HG03575 (cell line): Measurements from ENCODE around the gene FOLR2.
"Not testable (repeated sequence)": the region's sequence is repeated elsewhere in the genome, so short reads cannot be mapped to it uniquely, and the experiment has no call there.

Experiments used
- ATAC-seq: cut with Tn5 transposase; IDR thresholded peaks from one replicate; pipeline ENCODE4 v1.9.1; 2021; ENCODE audit not compliant: unreplicated experiment, insufficient number of reproducible peaks, low FRiP score; ENCODE audit errors: extremely low read depth

FOLR2 gene

GRCh38 chr11:72216638-72217037, at the start of gene FOLR2:
FOLR2 (plus strand) TSS chr11:72216794; CDS start chr11:72218585, 1,791 bp downstream.
- no peak for ATAC-seq

- not testable (repeated sequence) for ATAC-seq
Observed at GRCh38 chr11:72169046-72169555, 47.5 kb upstream of the FOLR2 start.

GRCh38 chr11:72169754-72170153, 46.8 kb upstream of the FOLR2 start:
- ATAC-seq: not testable (repeated sequence)

GRCh38 chr11:72172043-72172442, 44.6 kb upstream of the FOLR2 start:
- not testable (repeated sequence) for ATAC-seq

- ATAC-seq: no peak
Observed at GRCh38 chr11:72173291-72173690, 43.3 kb upstream of the FOLR2 start.

- no peak for ATAC-seq
Observed at GRCh38 chr11:72174302-72175070, 42.1 kb upstream of the FOLR2 start.

- no peak for ATAC-seq
Observed at GRCh38 chr11:72177656-72178055, 38.9 kb upstream of the FOLR2 start.

GRCh38 chr11:72179049-72179803, 37.4 kb upstream of the FOLR2 start:
- no peak for ATAC-seq

GRCh38 chr11:72179804-72180396, 36.7 kb upstream of the FOLR2 start:
- no peak for ATAC-seq

GRCh38 chr11:72180892-72181552, 35.6 kb upstream of the FOLR2 start:
- not testable (repeated sequence) for ATAC-seq

GRCh38 chr11:72181553-72181958, 35.0 kb upstream of the FOLR2 start:
- not testable (repeated sequence) for ATAC-seq

- ATAC-seq: no peak
Observed at GRCh38 chr11:72188267-72188666, 28.3 kb upstream of the FOLR2 start.

GRCh38 chr11:72189455-72190250, 26.9 kb upstream of the FOLR2 start:
- no peak for ATAC-seq

- no peak for ATAC-seq
Observed at GRCh38 chr11:72190631-72191071, 25.9 kb upstream of the FOLR2 start.

GRCh38 chr11:72191961-72192381, 24.6 kb upstream of the FOLR2 start, which contains the start of gene FOLR1:
FOLR1 (plus strand) TSS chr11:72192140; CDS start chr11:72192174, 34 bp downstream.
- ATAC-seq: no peak

- ATAC-seq: no peak
Observed at GRCh38 chr11:72195518-72196270, 20.9 kb upstream of the FOLR2 start.

GRCh38 chr11:72201445-72201844, 15.1 kb upstream of the FOLR2 start:
- not testable (repeated sequence) for ATAC-seq
